ES-I3 (cell line): ENCODE results near the gene USP20.

ENCODE experiments used
- H3K36me3 ChIP-seq: 2 replicates; pipeline ENCODE4 v1.6.1; 2013; ENCODE audit warnings: mild to moderate bottlenecking, low read length, control low read depth, moderate library complexity; ENCODE audit not compliant: insufficient read depth
- H3K4me1 ChIP-seq: 2 replicates; pipeline ENCODE4 v1.6.1; 2013; ENCODE audit warnings: mild to moderate bottlenecking, control low read depth, low read length; ENCODE audit not compliant: insufficient read depth
- H3K9ac ChIP-seq: 2 replicates; pipeline ENCODE4 v1.6.1; 2013; ENCODE audit warnings: low read depth, mild to moderate bottlenecking, low read length, moderate library complexity
- H3K9me3 ChIP-seq: 2 replicates; pipeline ENCODE4 v1.6.1; 2013; ENCODE audit warnings: mild to moderate bottlenecking, low read length, moderate library complexity; ENCODE audit not compliant: control insufficient read depth, insufficient read depth

USP20 gene

DNA sequence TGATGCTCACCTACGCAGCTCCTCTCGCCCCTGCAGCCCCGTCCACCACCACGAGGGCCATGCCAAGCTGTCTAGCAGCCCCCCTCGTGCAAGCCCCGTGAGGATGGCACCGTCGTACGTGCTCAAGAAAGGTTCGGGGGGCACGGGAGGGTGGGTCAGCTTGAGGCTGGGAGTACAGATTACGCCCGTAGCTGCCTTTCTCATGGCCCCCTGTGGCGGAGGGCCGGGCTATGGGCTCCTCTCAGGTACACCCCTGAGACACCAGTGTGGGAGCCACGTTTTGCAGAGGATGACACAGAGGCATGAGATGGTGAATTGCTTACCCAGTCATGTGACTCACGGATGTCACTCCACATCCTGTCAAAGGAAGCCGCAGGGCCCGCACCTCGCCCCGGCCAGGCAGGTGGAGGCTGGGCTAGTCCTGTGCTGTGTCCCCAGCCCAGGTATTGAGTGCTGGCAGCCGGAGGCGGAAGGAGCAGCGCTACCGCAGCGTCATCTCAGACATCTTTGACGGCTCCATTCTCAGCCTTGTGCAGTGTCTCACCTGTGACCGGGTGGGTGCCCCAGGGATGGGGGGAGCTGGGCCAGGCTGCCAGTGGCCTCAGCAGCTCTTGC lies 33.7 kb downstream of the USP20 start:
- no peaks in the 10 kb centered on the region for H3K4me1 ChIP-seq
- H3K9me3 ChIP-seq, result no peaks in the 10 kb centered on the region
- H3K36me3 ChIP-seq, result no peaks in the 10 kb centered on the region
- H3K9ac ChIP-seq, result no peak overlapping the region

DNA sequence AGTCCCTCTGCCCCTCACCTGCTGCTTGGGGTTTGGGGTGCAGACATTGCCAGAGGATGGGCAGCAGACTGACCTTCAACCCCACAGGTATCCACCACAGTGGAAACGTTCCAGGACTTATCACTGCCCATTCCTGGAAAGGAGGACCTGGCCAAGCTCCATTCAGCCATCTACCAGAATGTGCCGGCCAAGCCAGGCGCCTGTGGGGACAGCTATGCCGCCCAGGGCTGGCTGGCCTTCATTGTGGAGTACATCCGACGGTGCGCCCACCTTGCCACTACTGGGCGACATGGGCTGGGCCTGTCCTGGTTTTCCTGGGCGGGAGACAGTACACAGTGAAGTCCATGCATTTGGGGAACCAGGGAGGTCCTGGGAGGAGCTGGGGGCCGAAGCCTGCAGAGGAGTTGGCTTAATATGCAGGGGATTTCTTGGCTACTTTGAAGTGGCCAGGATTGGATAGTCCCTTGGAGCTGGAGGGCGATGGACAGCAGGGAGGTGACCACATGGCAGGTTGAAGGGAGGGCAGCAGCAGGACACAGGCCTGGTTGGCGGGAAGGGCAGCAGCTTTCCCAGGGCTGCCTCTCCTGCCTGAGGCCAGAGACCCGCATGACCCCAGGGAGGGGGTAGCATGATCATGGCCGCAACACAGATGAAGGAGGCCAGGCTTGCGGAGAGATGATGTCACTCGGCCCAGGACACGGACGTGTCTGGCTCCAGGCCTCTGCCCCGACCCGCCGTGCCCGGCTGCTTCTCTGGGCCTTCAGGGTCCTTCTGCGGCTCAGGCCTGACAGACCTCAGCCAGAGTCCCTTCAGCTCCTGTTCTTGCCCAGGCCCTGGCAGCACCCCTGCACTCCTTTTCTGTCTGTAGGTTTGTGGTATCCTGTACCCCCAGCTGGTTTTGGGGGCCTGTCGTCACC lies 34.6 kb downstream of the USP20 start:
- Histone ChIP-seq H3K9me3 (no peaks in the 10 kb centered on the region), H3K36me3 (no peaks in the 10 kb centered on the region), H3K9ac (no peak overlapping the region), H3K4me1 (no peaks in the 10 kb centered on the region)

DNA sequence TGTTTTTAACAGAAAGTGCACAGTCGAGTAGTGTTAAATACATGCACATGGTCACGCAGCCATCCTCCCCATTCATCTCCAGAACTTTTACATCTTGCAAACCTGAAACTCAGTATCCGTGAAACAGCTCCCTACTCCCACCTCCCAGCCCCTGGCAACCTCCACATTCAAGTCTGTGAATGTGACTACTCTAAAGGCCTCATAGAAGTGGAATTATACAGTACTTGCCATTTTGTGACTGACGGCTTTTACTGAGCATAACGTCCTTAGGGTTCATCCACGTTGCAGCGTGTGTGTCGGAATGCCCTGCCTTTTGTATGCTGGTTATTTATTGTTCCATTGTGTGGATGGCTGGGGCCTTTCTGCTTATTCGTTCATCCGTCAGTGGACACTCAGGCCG lies 35.8 kb downstream of the USP20 start:
- H3K9ac ChIP-seq, result no peak overlapping the region
- H3K9me3 ChIP-seq, result no peaks in the 10 kb centered on the region
- H3K4me1 ChIP-seq, result no peaks in the 10 kb centered on the region
- no peaks in the 10 kb centered on the region for H3K36me3 ChIP-seq

DNA sequence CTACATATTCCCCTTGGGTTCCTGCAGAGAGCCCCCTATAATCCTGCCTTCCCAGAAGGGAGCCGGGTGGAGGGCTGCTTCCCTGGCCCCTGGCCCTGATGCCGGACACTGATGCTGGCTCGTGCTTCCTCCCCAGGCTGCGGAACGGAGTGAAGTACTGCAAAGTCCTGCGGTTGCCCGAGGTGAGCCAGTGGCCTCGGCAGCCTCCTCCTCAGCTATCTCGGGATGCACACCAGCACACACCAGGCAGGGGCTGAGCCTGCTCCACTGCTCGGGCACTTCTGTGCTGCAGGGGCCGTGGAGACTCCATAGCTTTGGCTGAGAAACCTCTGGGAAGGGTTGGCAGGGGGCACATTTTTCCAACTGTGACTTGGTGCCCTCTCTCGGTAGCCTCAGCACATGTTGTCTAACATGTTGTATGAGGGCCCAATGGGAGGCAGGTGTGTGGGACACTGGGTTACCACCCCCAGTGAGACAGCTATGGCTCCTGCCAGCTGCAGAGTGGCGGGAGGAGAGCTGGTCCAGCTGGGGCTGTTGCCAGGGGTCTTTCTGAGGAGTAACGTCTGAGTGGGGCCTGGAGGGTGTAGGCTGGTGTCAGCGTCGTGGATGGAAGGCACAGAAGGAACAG lies 38.4 kb downstream of the USP20 start:
- H3K36me3 ChIP-seq, result no peaks in the 10 kb centered on the region; the same call in 1 of the 2 replicates
- H3K4me1 ChIP-seq, result no peaks in the 10 kb centered on the region
- H3K9ac ChIP-seq, result no peak overlapping the region
- no peaks in the 10 kb centered on the region for H3K9me3 ChIP-seq

DNA sequence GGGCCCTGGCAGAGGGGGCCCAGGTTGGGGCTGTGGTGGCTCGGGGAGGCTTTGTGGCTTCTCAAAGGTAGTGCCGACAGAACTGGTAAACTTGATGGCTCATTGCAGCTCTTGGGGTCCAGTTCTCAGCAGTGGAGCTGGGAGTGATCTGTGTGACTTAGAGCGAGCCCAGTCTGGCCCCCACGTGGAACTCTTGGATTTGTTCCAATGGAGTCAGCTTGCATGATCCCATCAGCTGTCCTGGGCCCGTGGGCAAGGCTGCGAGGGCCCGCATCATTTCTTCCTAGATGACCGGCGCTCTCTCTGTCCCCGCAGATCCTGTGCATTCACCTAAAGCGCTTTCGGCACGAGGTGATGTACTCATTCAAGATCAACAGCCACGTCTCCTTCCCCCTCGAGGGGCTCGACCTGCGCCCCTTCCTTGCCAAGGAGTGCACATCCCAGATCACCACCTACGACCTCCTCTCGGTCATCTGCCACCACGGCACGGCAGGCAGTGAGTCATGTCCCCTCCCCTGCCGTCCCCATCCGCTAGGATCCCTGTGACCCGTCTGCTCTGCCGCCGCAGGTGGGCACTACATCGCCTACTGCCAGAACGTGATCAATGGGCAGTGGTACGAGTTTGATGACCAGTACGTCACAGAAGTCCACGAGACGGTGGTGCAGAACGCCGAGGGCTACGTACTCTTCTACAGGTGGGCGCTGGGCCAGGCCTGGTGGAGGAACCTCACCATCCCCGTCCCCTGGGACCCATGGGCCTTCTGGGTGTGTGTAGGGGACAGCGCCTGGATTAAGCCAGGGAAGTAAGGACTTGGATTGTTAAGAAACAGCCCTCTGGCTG lies 39.2 kb downstream of the USP20 start:
- Histone ChIP-seq H3K9me3 (no peaks in the 10 kb centered on the region), H3K9ac (no peak overlapping the region), H3K4me1 (no peaks in the 10 kb centered on the region), H3K36me3 (no peaks in the 10 kb centered on the region; the same call in 1 of the 2 replicates)

DNA sequence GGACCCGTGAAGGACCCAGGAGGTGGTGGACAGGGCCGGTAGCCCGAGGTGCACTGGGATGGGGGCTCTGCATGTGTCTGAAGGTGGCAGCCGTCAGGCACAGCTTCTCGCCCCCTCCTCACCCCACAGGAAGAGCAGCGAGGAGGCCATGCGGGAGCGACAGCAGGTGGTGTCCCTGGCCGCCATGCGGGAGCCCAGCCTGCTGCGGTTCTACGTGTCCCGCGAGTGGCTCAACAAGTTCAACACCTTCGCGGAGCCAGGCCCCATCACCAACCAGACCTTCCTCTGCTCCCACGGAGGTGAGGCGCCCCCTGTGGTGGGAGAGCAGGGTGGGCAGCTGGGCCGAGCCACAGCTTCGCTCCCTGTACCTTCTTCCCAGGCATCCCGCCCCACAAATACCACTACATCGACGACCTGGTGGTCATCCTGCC lies 39.9 kb downstream of the USP20 start:
- no peaks in the 10 kb centered on the region for H3K4me1 ChIP-seq

DNA sequence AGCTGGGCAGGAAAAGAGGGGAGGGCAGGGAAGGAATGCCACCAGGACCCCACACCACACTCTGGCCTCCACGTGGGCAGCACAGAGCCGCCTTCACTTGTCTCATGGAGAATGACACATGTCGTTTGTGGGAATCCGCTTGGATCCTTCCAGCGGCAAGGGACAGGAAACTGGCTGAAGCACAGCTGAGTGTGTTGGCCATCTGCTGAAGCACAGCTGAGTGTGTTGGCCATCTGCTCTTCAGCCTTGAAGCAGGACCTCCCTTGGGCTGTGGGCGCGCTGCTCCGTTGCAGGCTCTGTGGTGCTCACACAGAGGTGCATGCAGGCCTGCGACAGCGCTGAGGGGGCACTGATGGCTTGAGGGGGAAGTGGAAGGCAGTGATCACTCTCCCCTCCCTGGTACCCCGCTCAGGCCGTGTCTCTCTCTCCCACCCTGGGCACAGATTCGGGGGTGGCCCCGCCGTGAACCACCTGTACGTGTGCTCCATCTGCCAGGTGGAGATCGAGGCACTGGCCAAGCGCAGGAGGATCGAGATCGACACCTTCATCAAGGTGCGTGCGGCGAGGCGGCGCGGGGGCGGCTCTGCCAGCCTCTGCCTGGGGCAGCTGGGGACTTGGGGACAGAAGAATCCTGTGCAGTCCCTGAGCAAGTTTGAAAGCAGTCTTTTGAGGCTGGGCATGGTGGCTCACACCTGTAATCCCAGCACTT lies 40.6 kb downstream of the USP20 start:
- H3K9ac ChIP-seq, result no peak overlapping the region
- no peaks in the 10 kb centered on the region for H3K4me1 ChIP-seq
- H3K9me3 ChIP-seq, result no peaks in the 10 kb centered on the region
- H3K36me3 ChIP-seq, result no peaks in the 10 kb centered on the region; the same call in 1 of the 2 replicates

More for the DNA sequence above, 39.9 kb downstream of the USP20 start:
- Histone ChIP-seq H3K36me3 (no peaks in the 10 kb centered on the region; the same call in 1 of the 2 replicates), H3K9ac (no peak overlapping the region), H3K9me3 (no peaks in the 10 kb centered on the region)

DNA sequence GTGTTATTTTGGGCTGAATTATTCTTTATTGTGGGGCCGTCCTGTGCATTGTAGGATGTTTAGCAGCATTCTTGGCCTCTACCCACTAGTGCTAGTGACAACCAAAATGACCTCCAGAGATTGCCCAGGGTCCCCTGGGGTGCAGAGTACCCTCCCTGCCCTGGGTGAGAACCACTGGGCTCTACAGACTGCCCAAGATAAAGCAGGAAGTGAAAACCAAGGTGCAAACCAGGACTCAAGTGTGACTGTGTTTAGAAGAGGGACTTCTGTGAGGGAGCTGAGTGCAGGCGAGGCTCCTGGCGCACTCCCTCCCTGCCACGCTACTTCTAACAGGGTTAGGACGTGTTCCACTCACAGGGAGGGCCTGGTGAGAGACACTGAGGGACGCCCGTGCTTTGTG lies 41.6 kb downstream of the USP20 start:
- peaks cover 2% of the 10 kb centered on the region; the same call in 1 of the 2 replicates for H3K36me3 ChIP-seq
- no peaks in the 10 kb centered on the region for H3K9me3 ChIP-seq
- H3K4me1 ChIP-seq, result no peaks in the 10 kb centered on the region
- H3K9ac ChIP-seq, result no peak overlapping the region

DNA sequence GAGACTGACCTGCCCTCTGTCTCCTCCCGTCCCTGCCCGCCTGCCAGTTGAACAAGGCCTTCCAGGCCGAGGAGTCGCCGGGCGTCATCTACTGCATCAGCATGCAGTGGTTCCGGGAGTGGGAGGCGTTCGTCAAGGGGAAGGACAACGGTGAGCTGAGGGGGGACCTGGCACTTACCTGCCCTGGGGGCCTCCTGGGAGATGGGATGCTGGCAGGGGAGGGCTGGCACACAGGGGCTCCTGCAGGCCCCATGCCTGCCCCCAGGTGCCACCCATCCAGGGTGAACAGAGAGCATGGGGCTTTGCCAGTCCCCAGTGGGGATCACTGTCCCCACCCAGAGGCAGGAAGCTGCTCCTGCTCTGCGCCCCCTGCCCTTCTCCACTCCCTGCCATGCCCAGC lies 43.0 kb downstream of the USP20 start:
- Histone ChIP-seq H3K9ac (no peak overlapping the region), H3K4me1 (no peaks in the 10 kb centered on the region), H3K9me3 (no peaks in the 10 kb centered on the region), H3K36me3 (peaks cover 2% of the 10 kb centered on the region; the same call in 1 of the 2 replicates)

DNA sequence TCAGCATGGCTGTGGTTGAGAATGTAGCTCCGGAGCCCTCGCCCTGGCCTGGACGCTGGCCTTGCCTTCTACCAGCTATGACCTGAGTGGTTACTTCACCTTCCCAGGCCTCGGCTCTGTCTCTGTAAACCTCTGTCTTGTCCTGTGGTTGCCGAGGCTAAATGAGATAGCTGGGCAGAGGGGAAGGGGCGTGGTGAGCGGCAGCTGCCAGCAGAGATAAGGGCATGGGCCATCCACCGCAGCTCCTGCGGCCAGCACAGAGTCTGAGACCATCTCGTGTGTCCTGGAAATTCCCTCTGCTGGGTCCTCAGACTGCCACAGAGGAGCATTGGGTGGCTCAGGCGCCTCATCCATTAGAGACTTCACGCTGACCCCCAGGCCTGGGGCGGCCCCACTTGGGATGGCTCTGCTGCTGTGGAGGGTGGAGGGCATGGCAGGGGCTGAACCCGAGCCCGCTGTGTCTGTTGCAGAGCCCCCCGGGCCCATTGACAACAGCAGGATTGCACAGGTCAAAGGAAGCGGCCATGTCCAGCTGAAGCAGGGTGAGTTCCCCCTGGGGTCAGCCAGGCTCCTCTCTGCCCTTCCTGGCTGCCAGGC lies 43.9 kb downstream of the USP20 start:
- no peaks in the 10 kb centered on the region for H3K9me3 ChIP-seq
- no peaks in the 10 kb centered on the region for H3K4me1 ChIP-seq
- H3K36me3 ChIP-seq, result peaks cover 2% of the 10 kb centered on the region; the same call in 1 of the 2 replicates
- H3K9ac ChIP-seq, result no peak overlapping the region

DNA sequence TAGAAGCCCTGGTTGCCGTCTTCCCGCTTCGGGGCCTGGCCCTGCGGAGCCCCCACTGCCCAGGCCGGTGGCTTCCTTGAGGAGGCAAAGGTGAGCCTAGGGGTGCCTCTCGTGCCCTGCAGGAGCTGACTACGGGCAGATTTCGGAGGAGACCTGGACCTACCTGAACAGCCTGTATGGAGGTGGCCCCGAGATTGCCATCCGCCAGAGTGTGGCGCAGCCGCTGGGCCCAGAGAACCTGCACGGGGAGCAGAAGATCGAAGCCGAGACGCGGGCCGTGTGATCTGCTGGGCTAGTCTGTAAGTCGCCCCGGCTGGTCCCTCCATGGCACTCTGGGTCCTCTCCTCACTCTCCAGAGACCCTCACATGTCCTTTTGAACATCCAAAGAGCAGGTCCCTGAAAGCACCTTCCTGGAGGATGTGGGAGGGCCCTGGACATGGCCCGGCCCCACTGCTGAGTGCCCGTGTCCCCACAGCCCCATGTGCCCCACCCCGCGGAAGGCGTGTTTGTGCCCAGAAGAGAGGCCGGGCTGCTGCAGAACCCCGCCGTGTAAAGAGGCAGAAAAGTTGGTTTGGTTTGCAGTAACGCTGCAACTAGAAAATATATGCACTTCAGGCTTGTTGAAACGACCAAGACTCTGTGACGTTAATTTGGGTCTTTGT lies 44.9 kb downstream of the USP20 start:
- H3K9ac ChIP-seq, result no peak overlapping the region

DNA sequence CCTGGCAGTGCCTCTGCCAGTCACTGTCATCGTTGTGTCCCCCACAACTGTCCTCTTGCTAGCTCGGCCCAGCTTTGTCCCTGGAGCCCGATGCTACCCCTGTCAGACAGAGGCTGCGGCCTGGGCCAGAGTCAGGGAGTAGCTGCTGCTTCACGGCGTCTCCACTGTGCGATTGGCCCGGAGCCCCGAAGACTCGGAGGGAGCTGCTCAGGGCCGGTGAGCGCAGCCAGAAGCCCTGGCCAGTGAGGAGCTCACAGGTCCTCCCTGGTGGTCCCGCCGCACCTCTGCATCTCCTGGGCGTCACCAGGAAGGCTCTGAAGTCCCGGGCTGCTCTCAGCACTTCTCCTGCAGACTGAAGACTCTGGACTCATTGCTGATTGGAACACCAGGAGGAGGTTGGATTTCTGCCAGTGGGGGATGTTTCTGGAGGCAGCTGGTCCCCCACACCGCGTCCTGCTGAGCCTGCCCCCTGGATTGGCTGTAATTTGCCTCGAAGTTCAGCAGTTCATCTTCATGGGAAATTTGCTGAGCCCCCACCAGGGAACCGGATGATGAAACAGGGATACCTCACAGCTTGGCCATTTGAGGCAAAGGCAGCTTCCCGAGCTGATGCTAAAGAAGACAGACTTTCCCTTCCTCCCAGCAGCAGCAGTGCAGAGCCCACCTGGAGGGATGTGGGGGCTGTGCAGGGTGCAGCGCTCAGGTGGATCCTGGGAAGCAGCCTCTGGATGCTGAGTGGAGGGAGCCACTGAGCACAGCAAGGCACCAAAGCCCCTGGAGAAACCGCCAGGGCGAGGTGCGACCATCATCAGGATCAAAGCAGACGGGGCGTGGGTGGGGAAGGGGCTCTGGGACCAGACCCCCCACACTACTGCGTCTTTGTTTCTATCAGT lies 45.6 kb downstream of the USP20 start:
- Histone ChIP-seq H3K9ac (no peak overlapping the region), H3K9me3 (no peaks in the 10 kb centered on the region), H3K4me1 (no peaks in the 10 kb centered on the region), H3K36me3 (peaks cover 2% of the 10 kb centered on the region; the same call in 1 of the 2 replicates)

More for the DNA sequence above, 44.9 kb downstream of the USP20 start:
- H3K4me1 ChIP-seq, result no peaks in the 10 kb centered on the region
- no peaks in the 10 kb centered on the region for H3K9me3 ChIP-seq
- peaks cover 2% of the 10 kb centered on the region; the same call in 1 of the 2 replicates for H3K36me3 ChIP-seq
